Measurements from ENCODE around the gene AZGP1.
"Not testable (repeated sequence)": the region's sequence is repeated elsewhere in the genome, so short reads cannot be mapped to it uniquely, and the experiment has no call there.

Gene AZGP1

GRCh38 chr7:99947608-99948007, 28.2 kb downstream of the AZGP1 start:
- no peak for DNase-seq

- no peak for DNase-seq
Observed at GRCh38 chr7:99944497-99945070, 31.2 kb downstream of the AZGP1 start.

GRCh38 chr7:99943641-99944496, 32.0 kb downstream of the AZGP1 start:
- DNase-seq: no peak

GRCh38 chr7:99938296-99938695, 37.5 kb downstream of the AZGP1 start:
- DNase-seq: no peak

GRCh38 chr7:99935009-99935408, 40.8 kb downstream of the AZGP1 start:
- DNase-seq: not testable (repeated sequence)

- no peak for DNase-seq
Observed at GRCh38 chr7:99930376-99930775, 45.5 kb downstream of the AZGP1 start.

- DNase-seq: no peak
Observed at GRCh38 chr7:99929730-99930053, 46.1 kb downstream of the AZGP1 start.

GRCh38 chr7:99928994-99929729, 46.7 kb downstream of the AZGP1 start, which contains the start of gene GJC3:
TSS of gene GJC3 (minus strand) at chr7:99929620. CDS start at chr7:99929620, 0 bp downstream.
- peak; percentile 22 for DNase-seq

- no peak for DNase-seq
Observed at GRCh38 chr7:99928188-99928587, 47.6 kb downstream of the AZGP1 start.

- DNase-seq: no peak
Observed at GRCh38 chr7:99927536-99927935, 48.3 kb downstream of the AZGP1 start.

- DNase-seq: no peak
Observed at GRCh38 chr7:99926321-99926720, 49.5 kb downstream of the AZGP1 start.

- DNase-seq: no peak
Observed at GRCh38 chr7:99923200-99923599, 52.6 kb downstream of the AZGP1 start.

GRCh38 chr7:99920149-99920548, 55.7 kb downstream of the AZGP1 start:
- no peak for DNase-seq

- DNase-seq: no peak
Observed at GRCh38 chr7:99919814-99920112, 56.1 kb downstream of the AZGP1 start.

GRCh38 chr7:99918959-99919813, 56.6 kb downstream of the AZGP1 start, which contains the start of gene TRIM4:
TSS of gene TRIM4 (minus strand) at chr7:99919530. CDS start at chr7:99919401, 129 bp downstream.
- DNase-seq: peak; percentile 85

Measured in activated CD4-positive, alpha-beta T cell treated with anti-CD3 and anti-CD28 coated beads, Interleukin-2, amount 50 U/mL, for 1 hour (primary cell).